ENCODE results near the gene CADPS.

CADPS gene

DNA sequence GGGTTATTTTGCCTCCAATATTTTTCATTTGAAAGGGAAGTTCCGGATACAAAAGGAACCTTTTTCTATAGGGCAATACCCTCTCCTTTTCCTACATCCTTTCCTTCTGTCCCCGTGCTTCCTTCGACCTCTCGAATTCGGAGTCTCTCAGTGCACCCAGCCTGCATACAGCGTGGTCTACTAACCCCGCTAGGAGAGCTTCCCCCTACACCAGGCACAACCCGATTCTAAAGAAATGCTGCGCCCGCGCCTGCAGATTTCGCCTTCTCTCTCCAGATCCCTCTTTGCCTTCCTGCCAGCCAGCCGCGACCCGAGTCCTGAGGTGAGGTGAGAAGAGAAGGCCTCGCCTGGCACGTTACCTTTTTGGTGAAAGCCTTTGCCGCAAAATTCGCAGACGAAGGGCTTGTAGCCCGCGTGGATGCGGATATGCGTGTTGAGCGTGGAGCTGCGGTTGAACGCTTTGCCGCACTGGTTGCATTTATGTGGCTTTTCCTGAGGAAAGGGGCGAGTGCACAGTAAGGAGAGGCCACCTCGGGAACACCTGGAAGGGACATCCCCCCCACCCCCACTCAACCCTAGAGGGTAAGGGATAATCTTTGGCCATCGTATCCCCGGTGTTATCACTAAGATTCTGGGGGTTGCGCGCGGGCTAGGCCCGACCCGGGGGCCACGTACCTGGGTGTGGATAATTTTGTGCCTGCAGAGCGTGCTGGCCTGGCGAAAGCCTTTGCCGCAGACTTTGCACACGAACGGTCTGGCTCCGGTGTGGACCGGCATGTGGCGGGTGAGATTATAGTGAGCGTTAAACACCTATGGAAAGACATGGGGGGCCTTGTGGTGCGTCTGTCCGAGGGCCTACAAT, 504.1 kb downstream of the CADPS start:
- Mint-ChIP-seq H3K4me3 (no peak overlapping the region), H3K27ac (no peak overlapping the region), H3K27me3 (peaks cover 80% of the 10 kb centered on the region), H3K36me3 (ENCODE audit: low read depth) (no peaks in the 10 kb centered on the region), H3K4me1 (peaks cover 10% of the 10 kb centered on the region), H3K9me3 (no peaks in the 10 kb centered on the region)
- DNase-seq (no peak), ATAC-seq (no peak)

DNA sequence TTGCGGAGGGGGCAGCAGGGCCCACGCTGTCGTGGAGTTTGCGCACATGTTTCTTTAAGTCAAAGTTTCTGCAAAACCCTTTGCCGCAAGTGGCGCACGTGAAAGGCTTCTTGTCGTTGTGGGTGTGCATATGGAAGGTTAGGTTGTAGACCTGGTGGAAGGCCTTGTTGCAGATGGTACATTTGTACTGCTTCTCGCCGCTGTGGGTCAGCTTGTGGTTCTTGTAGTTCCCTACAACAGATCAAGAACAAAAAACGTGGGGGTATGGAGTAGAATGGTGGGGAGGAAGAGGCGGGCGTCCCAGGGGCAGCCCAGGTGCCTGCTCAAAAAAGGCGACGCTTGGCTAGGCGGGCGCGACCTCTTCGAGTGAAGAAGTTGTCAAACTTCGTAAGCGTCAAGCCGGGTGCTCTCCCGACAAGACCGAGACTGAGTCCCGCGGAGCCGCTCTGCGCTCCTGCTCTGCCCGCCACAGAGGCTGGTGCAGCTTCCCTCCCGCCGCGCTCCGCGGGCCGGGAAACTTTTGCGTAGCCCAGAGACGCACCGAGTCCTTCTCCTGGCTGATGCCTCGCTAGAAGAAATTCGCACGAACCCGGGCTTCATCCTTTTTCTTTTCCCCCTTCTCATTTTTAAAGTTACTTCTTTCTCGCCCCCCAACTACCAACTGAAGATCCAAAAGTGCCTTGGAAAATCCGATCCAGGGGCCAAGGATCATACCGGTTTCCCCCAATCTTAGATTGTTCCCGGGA, 504.9 kb downstream of the CADPS start:
- ATAC-seq (no peak), DNase-seq (no peak)
- no peak overlapping the region for H3K27ac Mint-ChIP-seq
- peaks cover 80% of the 10 kb centered on the region for H3K27me3 Mint-ChIP-seq
- no peaks in the 10 kb centered on the region for H3K9me3 Mint-ChIP-seq
- no peaks in the 10 kb centered on the region for H3K36me3 Mint-ChIP-seq (ENCODE audit: low read depth)
- no peak overlapping the region for H3K4me3 Mint-ChIP-seq
- peaks cover 10% of the 10 kb centered on the region for H3K4me1 Mint-ChIP-seq

DNA sequence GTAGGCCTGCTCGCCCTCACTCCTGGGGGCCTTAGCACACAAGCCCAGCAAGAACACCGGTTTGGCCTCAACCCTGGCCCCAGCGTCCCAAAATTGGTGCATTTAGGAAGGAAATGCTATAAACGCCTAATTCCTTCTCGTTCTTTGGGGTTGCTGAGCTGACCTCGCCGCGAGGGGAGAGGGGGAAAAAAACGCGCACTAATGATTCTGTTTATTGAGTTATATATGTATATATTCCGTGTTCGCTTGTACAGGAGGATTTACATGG, 505.8 kb downstream of the CADPS start:
- Mint-ChIP-seq H3K4me3 (no peak overlapping the region), H3K27me3 (peaks cover 80% of the 10 kb centered on the region), H3K9me3 (no peaks in the 10 kb centered on the region), H3K4me1 (peaks cover 10% of the 10 kb centered on the region), H3K27ac (no peak overlapping the region), H3K36me3 (ENCODE audit: low read depth) (no peaks in the 10 kb centered on the region)
- ATAC-seq (no peak), DNase-seq (no peak)

DNA sequence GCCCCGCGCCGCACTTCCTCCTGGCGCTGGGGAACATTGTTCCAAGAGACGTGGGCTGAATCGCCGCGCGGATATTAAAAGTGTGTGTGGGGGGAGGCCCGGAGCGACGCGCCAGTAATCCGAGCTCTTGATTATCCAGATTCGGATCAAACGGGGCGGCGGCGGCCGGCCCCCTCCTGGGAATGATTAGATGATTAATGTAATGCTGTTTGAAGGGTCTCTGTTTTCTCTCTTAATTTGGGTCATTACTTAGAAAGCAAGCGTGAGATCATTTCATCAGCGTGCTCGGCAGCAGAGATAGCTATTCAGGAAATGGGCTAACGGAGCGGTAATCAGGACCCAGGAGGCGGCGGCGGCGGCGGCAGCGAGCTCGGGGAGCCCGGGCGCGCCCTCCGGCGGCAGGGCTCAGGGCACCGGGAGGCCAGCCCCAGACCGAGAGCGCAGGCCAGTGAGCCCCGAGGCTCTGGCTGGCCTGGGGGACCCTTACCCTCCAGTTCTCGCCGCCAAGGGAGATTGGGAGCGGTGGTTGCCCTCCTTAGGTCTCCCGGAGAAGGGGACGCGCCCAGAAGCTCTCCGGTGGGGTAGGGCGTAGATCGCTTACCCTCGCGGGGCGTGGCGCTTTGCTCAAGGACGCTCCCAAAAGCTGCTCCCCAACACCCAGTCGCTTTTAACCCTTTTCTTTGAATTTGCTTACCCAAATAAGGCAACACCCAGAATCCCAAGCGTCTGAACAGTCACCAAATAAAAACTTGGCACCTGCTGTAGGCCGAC, 506.3 kb downstream of the CADPS start:
- H3K27me3 Mint-ChIP-seq: peaks cover 79% of the 10 kb centered on the region
- no peak for DNase-seq

DNA sequence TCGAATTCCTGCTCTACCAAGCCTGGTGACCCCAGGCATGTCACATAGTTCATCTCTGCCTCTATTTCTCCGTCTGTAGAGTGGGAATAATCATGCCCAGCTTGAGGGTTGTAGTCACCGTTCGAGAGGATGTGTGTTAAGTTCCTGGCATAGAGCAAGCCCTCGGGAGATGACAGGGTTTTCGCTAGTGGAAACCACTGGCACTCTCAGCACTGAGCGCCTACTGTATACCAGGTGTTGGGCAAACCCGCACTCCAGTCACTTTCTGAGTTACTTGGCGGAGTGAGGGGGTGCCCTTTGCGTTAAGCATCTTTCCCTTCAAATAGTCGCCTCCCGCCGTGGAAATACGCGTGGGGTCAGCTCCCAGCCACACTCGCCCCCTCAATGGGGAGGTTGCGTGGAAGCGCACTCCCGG, 506.9 kb downstream of the CADPS start:
- DNase-seq (no peak), ATAC-seq (no peak)
- Mint-ChIP-seq H3K27me3 (peaks cover 79% of the 10 kb centered on the region), H3K4me1 (peaks cover 7% of the 10 kb centered on the region), H3K4me3 (no peak overlapping the region), H3K27ac (no peak overlapping the region), H3K9me3 (no peaks in the 10 kb centered on the region), H3K36me3 (ENCODE audit: low read depth) (no peaks in the 10 kb centered on the region)

More for the DNA sequence above, 506.3 kb downstream of the CADPS start:
- H3K36me3 Mint-ChIP-seq (ENCODE audit: low read depth): no peaks in the 10 kb centered on the region
- no peak overlapping the region for H3K4me3 Mint-ChIP-seq
- no peak for ATAC-seq
- H3K27ac Mint-ChIP-seq: no peak overlapping the region
- peaks cover 7% of the 10 kb centered on the region for H3K4me1 Mint-ChIP-seq
- H3K9me3 Mint-ChIP-seq: no peaks in the 10 kb centered on the region

DNA sequence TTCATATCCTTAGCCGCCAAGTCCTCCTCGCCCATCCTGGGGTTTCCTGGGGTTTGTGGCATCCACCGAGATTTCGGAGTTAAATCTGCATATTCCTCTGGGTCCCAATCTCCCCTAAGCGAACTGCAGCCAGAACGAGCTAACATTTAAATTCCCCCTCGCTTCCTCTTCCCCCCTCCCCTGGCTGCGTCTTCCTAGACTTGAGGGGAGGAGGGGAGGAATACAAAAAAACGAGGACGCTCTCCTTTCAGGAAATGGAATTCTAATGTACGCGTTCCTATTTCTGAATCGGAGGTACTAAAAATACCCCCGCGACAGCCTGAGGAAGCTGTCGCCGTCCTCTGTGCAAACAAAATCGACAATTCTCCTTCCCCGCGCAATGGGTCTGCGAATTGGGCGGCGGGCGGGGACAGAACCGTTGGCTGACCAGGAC, 507.4 kb downstream of the CADPS start:
- Mint-ChIP-seq H3K27me3 (peaks cover 76% of the 10 kb centered on the region), H3K4me1 (peaks cover 7% of the 10 kb centered on the region), H3K9me3 (no peaks in the 10 kb centered on the region), H3K27ac (no peak overlapping the region), H3K36me3 (ENCODE audit: low read depth) (no peaks in the 10 kb centered on the region), H3K4me3 (no peak overlapping the region)
- no peak for DNase-seq
- no peak for ATAC-seq

DNA sequence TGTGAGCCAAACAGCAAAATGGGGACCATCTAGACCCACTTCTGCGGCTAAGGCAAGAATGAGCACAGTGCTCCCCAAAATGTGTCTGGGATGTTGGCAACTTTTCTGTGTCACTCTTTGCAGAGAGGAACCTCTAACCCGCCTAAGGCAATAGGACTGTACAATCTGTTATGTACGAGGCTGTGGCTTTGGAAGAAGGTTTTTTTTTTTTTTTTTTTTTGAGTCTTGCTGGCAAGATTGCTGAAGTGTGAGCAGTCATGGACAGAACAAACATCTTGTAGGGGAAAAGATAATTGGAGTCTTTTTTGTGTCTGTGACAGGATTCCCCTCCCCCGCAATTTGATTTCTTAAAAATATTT, 509.1 kb downstream of the CADPS start:
- H3K36me3 Mint-ChIP-seq (ENCODE audit: low read depth): no peaks in the 10 kb centered on the region
- no peak overlapping the region for H3K4me3 Mint-ChIP-seq
- no peak overlapping the region for H3K27ac Mint-ChIP-seq
- peaks cover 70% of the 10 kb centered on the region for H3K27me3 Mint-ChIP-seq
- DNase-seq (no peak), ATAC-seq (no peak)
- H3K4me1 Mint-ChIP-seq: peaks cover 6% of the 10 kb centered on the region
- H3K9me3 Mint-ChIP-seq: no peaks in the 10 kb centered on the region

DNA sequence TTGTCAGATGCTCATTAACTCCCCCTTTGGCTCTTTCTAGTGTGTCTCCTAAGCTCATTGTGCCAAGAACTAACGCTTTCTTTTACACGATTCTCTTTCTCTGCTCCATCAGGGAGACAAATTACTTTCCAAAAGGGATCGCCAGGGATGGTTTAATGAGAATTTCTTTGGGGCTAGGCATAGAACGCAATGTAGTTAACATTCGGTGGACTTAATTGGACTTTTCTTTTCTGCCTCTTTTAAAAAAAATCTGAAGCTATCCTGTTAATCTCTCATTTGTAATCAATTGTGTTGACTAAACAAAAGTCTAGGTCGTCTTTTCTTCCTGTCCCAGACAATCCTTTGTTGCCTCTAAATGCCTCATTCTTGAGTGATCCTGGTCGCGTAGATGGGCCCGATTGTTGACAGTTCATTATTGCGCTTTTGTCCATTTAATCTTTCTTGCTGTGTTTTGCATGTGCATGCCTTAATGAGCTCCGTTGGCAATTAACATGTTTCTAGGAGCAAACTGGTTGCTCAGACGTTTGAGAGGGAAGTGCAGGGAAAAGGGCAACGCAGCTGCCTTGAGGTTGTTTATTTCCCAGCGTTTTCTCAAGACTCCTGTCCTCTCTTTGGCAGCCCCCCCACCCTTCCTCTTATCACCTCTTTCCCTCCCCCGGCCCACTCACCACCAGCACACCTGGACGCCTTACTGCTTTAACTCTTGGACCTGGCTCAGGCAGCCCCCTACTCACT, 509.7 kb downstream of the CADPS start:
- Mint-ChIP-seq H3K27ac (no peak overlapping the region), H3K9me3 (no peaks in the 10 kb centered on the region), H3K27me3 (peaks cover 65% of the 10 kb centered on the region), H3K4me1 (peaks cover 2% of the 10 kb centered on the region), H3K36me3 (ENCODE audit: low read depth) (no peaks in the 10 kb centered on the region), H3K4me3 (no peak overlapping the region)
- DNase-seq (no peak), ATAC-seq (no peak)

DNA sequence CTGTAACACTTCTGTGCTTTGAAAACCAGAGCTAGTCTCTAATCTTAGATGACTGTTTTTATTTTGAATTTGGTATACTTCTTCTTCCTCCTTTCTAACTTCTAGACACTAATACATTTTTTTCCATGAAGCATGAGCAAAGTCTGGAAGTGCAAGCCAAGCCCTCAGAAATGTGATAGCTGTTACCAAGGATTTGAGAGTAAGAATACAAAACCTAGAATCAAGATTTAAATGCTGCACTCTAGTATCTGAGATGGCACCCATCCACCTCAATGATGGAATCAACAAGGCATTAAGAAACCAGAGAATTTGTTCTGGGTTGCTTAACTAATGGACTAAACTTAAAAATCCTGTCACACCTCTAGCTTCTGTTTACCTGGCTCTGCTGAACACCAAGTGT, 511.0 kb downstream of the CADPS start:
- Mint-ChIP-seq H3K9me3 (no peaks in the 10 kb centered on the region), H3K4me1 (no peaks in the 10 kb centered on the region), H3K4me3 (no peak overlapping the region), H3K36me3 (ENCODE audit: low read depth) (no peaks in the 10 kb centered on the region), H3K27ac (no peak overlapping the region), H3K27me3 (peaks cover 54% of the 10 kb centered on the region)
- ATAC-seq (no peak), DNase-seq (no peak)

DNA sequence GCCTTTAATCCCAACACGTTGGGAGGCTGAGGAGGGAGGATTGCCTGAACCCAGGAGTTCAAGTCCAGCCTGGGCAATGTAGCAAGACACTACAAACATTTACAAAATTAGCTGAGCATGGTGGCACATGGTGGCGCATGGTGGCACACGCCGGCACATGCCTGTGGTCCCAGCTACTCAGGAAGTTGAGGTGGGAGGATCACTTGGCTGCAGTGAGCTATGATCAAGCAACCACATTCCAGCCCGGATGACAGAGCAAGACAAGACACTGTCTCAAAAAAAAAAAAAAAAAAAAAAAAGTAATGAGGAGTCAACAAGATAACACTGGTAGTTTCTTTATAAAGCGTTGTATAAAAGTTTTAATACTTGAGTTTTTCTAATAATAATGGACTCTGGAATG, 511.9 kb downstream of the CADPS start:
- DNase-seq (no peak), ATAC-seq (no peak)
- H3K27me3 Mint-ChIP-seq: peaks cover 46% of the 10 kb centered on the region
- H3K27ac Mint-ChIP-seq: no peak overlapping the region
- no peaks in the 10 kb centered on the region for H3K4me1 Mint-ChIP-seq
- H3K9me3 Mint-ChIP-seq: no peaks in the 10 kb centered on the region
- no peaks in the 10 kb centered on the region for H3K36me3 Mint-ChIP-seq (ENCODE audit: low read depth)
- H3K4me3 Mint-ChIP-seq: no peak overlapping the region

DNA sequence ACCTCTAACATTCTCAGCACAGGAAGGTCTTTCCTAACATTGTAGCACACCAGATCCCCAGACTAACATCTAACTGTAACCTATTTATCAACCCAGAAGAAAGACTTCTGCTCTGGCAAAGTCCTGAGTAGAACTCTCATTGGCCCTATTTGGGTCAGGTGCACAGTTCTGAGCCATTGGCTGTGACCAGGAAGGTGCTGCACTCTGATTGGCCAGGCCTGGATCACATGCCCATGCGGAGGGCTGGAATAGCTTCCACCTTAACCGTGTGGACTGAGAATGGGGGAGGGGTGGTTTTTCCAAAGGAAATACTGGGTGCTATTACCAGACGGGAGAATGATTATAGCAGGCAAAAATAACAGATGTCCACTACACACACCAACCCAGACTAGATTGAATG, 513.4 kb downstream of the CADPS start:
- Mint-ChIP-seq H3K27ac (no peak overlapping the region), H3K27me3 (peaks cover 35% of the 10 kb centered on the region), H3K36me3 (ENCODE audit: low read depth) (no peaks in the 10 kb centered on the region), H3K4me3 (no peak overlapping the region), H3K9me3 (no peaks in the 10 kb centered on the region), H3K4me1 (no peaks in the 10 kb centered on the region)
- ATAC-seq (no peak), DNase-seq (no peak)

DNA sequence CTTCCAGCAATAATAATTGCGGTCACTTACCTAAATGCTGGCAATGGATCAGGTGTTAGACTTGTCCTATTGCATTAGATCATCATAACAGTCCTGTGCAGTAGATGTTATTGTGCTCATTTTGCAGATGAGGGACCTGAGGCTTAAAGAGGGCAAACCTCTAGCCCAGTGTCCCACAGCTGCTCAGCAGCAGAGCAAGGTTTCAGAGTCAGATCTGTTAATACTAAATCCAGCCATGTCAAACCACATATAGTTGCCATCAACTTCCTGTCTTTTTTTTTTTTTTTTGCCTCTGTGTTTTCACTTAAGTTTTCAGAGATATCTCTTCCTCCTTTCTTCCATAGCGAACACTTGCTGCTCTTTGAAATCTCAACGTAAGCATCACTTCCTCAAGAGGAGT, 514.0 kb downstream of the CADPS start:
- no peak for DNase-seq
- H3K4me3 Mint-ChIP-seq: no peak overlapping the region
- H3K27me3 Mint-ChIP-seq: peaks cover 32% of the 10 kb centered on the region
- no peak for ATAC-seq
- H3K36me3 Mint-ChIP-seq (ENCODE audit: low read depth): no peaks in the 10 kb centered on the region
- no peaks in the 10 kb centered on the region for H3K9me3 Mint-ChIP-seq
- H3K27ac Mint-ChIP-seq: no peak overlapping the region
- H3K4me1 Mint-ChIP-seq: no peaks in the 10 kb centered on the region

DNA sequence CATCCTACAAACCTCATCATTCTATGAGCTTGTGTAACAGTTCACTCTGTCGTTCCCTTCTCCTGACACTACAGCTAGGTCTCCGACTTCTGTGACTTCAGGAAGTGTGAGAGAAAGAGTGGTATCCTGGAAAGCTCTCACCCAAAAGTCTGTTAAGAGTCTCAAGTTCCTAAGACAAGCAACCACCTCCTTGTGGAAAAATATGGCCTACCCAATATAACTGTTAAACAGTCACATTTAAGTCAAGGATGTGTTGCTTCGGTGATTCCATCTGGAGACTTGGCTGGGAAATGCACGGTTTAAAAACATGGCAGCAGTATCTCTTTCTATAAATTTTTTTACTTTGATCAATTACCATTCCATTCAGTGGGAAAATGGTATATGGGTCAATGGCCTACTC, 515.7 kb downstream of the CADPS start:
- H3K27ac Mint-ChIP-seq: no peak overlapping the region

DNA sequence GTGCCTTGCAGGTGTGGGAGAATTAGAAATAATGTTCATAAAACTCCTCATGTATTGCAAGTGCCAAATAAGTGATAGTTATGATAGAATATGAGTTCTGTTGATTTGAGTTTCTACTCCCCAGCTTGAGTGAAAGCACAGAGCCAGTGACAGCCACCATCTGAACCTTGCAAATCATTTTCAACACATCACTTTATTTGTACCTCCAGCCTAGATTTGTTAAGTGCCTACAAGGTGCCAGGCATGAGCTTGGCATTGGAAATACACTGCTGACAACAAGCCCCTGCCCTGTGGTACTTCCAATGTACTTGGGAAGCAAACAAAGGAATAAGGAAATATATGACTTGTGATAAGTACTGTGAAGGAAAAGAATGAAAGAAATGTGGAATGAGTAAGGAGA, 518.9 kb downstream of the CADPS start:
- Mint-ChIP-seq H3K4me3 (no peak overlapping the region), H3K36me3 (ENCODE audit: low read depth) (no peaks in the 10 kb centered on the region), H3K9me3 (no peaks in the 10 kb centered on the region), H3K4me1 (no peaks in the 10 kb centered on the region), H3K27me3 (peaks cover 7% of the 10 kb centered on the region), H3K27ac (no peak overlapping the region)
- ATAC-seq (no peak), DNase-seq (no peak)

More for the DNA sequence above, 515.7 kb downstream of the CADPS start:
- H3K36me3 Mint-ChIP-seq (ENCODE audit: low read depth): no peaks in the 10 kb centered on the region
- H3K4me1 Mint-ChIP-seq: no peaks in the 10 kb centered on the region
- H3K27me3 Mint-ChIP-seq: peaks cover 15% of the 10 kb centered on the region
- H3K9me3 Mint-ChIP-seq: no peaks in the 10 kb centered on the region
- ATAC-seq (no peak), DNase-seq (no peak)
- no peak overlapping the region for H3K4me3 Mint-ChIP-seq

Measured in activated naive CD8-positive, alpha-beta T cell treated with anti-CD3 and anti-CD28 coated beads, Interleukin-2, amount 50 U/mL, for 24 hours (primary cell).